GM21717 (cell line): Measurements from ENCODE around the gene CDC42EP2.
A peak's percentile ranks its signal among the peaks of the same experiment; 100 is the strongest.

Source experiments
- ATAC-seq: cut with Tn5 transposase; IDR thresholded peaks from one replicate; pipeline ENCODE4 v1.9.1; 2021; ENCODE audit warnings: mild to moderate bottlenecking, moderate library complexity; ENCODE audit not compliant: unreplicated experiment

The CDC42EP2 gene

GRCh38 chr11:65355013-65355775 is 40.5 kb downstream of the CDC42EP2 start:
- peak; percentile 11 for ATAC-seq

GRCh38 chr11:65355776-65356393 is 41.2 kb downstream of the CDC42EP2 start:
- ATAC-seq, result no peak

GRCh38 chr11:65356394-65356972 is 41.8 kb downstream of the CDC42EP2 start:
- ATAC-seq, result no peak

GRCh38 chr11:65357856-65358356 is 43.2 kb downstream of the CDC42EP2 start:
- no peak for ATAC-seq

- ATAC-seq, result no peak
Observed at GRCh38 chr11:65362320-65362931, 47.8 kb downstream of the CDC42EP2 start.

GRCh38 chr11:65362966-65363365 is 48.3 kb downstream of the CDC42EP2 start:
- ATAC-seq, result no peak

GRCh38 chr11:65363770-65364169 is 49.1 kb downstream of the CDC42EP2 start:
- no peak for ATAC-seq

- ATAC-seq, result no peak
Observed at GRCh38 chr11:65366340-65366773, 51.7 kb downstream of the CDC42EP2 start.

GRCh38 chr11:65370659-65371049 is 56.0 kb downstream of the CDC42EP2 start:
- ATAC-seq, result no peak
